Measurements from ENCODE around the gene ATG7. TPM values are rescaled to one million over a fixed set of nuclear protein-coding genes. Genes with fewer than 3 reads are reported as not detected.

Gene ATG7
- polyA plus RNA-seq, 1 donor (not counting 4 experiments of a cell fraction or from before 2014, with no cell fraction given) = 27.9 TPM

DNA sequence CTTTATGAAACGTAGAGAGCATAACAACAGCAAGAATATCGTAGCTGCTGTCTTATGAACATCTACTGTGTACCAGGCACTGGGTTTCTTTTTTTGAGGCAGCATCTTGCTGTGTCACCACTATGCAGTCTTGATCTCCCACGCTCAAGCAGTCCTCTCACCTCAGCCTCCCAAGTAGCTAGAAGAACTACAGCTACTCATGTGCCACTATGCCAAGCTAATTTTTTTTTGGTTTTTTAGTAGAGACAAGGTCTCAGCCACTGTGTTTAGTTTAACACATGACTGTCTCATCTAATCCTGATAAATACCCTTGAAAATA, 241.6 kb downstream of the ATG7 start:
- H3K79me2 ChIP-seq (ENCODE audit: control insufficient read depth, insufficient read depth, low read length) = no peaks in the 10 kb centered on the region
- no peaks in the 10 kb centered on the region for H3K9me1 ChIP-seq (ENCODE audit: control insufficient read depth, extremely low read depth, insufficient read depth, low read length)
- dilution Hi-C loops (cut with MboI; ENCODE audit: extremely low pct_ligation_motif_present, low sequenced_read_pairs) = no loop called here
- peaks cover 14% of the 10 kb centered on the region for H3K4me1 ChIP-seq (ENCODE audit: control insufficient read depth, extremely low read depth, insufficient read depth, low read length)
- no peak overlapping the region for H3K27ac ChIP-seq (ENCODE audit: control insufficient read depth, insufficient read depth, low read length)
- no peak for TF ChIP-seq EZH2 (IDR thresholded peaks at IDR 0.05; ENCODE audit: low read length)
- TF ChIP-seq, protein P1, sequence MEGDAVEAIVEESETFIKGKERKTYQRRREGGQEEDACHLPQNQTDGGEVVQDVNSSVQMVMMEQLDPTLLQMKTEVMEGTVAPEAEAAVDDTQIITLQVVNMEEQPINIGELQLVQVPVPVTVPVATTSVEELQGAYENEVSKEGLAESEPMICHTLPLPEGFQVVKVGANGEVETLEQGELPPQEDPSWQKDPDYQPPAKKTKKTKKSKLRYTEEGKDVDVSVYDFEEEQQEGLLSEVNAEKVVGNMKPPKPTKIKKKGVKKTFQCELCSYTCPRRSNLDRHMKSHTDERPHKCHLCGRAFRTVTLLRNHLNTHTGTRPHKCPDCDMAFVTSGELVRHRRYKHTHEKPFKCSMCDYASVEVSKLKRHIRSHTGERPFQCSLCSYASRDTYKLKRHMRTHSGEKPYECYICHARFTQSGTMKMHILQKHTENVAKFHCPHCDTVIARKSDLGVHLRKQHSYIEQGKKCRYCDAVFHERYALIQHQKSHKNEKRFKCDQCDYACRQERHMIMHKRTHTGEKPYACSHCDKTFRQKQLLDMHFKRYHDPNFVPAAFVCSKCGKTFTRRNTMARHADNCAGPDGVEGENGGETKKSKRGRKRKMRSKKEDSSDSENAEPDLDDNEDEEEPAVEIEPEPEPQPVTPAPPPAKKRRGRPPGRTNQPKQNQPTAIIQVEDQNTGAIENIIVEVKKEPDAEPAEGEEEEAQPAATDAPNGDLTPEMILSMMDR (optimal IDR thresholded peaks at IDR 0.05 in 1 of 3, IDR thresholded peaks at IDR 0.05 in 1 of 3, conservative IDR thresholded peaks at IDR 0.05 in 1 of 3; ENCODE audit: extremely low read depth in 1 of 3, insufficient read depth in 2 of 3, low read length in 3 of 3) = no peak
- H3K4me2 ChIP-seq (ENCODE audit: control insufficient read depth, extremely low read depth, insufficient read depth, low read depth, low read length) = no peak overlapping the region
- no peak overlapping the region for H3K9ac ChIP-seq (ENCODE audit: control insufficient read depth, extremely low read depth, insufficient read depth, low read length)
- DNase-seq (ENCODE audit: low read depth, low spot score) (no peak), FAIRE-seq (no peak)
- H3K27me3 ChIP-seq (ENCODE audit: control insufficient read depth, extremely low read depth, insufficient read depth, low read length) = no peaks in the 10 kb centered on the region
- no peak overlapping the region for H2AFZ ChIP-seq (ENCODE audit: control insufficient read depth, low read length)
- H3K4me3 ChIP-seq (ENCODE audit: control insufficient read depth in 2 of 3, extremely low read depth in 1 of 3, insufficient read depth in 2 of 3, low read depth in 1 of 3, low read length in 3 of 3) = no peak overlapping the region
- H3K36me3 ChIP-seq (ENCODE audit: control insufficient read depth in 2 of 2, extremely low read depth in 1 of 2, insufficient read depth in 2 of 2, low read length in 2 of 2) = no peaks in the 10 kb centered on the region
- H4K20me1 ChIP-seq (ENCODE audit: control insufficient read depth, extremely low read depth, insufficient read depth, low read length) = no peaks in the 10 kb centered on the region
- no peaks in the 10 kb centered on the region for H3K9me3 ChIP-seq (ENCODE audit: control insufficient read depth, low read depth, low read length)

DNA sequence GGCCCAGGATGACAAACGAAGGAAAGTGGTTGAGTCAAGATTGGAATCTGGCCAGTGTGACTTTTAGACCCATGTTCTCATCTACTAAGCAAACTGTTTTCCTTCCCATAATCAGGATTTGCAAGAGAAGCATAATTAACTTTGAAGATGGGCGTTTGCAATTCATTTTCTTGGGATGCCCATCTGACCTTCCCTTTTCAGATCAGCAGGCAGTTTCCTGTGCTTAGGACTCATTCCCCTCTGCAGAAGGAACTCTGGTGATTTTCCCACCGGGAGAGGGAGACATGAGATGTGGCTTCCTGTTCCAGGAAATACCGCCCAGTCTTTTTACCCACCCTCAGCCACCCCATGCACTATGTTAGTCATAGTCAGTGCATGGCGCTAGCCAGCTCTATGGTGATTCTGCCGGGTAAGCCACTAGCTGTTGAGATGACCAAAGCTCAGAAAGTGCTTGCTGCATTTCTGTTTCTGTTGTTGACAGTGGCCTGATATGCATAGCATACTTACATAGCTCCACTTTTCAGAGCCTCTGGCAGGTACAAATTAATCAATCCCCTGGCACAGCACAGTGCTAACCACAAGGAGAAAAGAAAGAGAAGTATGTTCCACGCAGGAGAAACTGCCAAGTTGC, 242.1 kb downstream of the ATG7 start:
- H3K4me2 ChIP-seq (ENCODE audit: control insufficient read depth, extremely low read depth, insufficient read depth, low read depth, low read length) = no peak overlapping the region
- DNase-seq (ENCODE audit: low read depth, low spot score) = no peak
- H3K4me3 ChIP-seq (ENCODE audit: control insufficient read depth in 2 of 3, extremely low read depth in 1 of 3, insufficient read depth in 2 of 3, low read depth in 1 of 3, low read length in 3 of 3) = no peak overlapping the region
- H4K20me1 ChIP-seq (ENCODE audit: control insufficient read depth, extremely low read depth, insufficient read depth, low read length) = no peaks in the 10 kb centered on the region
- no peak overlapping the region for H3K27ac ChIP-seq (ENCODE audit: control insufficient read depth, insufficient read depth, low read length)
- TF ChIP-seq EZH2 (IDR thresholded peaks at IDR 0.05; ENCODE audit: low read length) = no peak
- TF ChIP-seq, protein P1 (optimal IDR thresholded peaks at IDR 0.05 in 1 of 3, IDR thresholded peaks at IDR 0.05 in 1 of 3, conservative IDR thresholded peaks at IDR 0.05 in 1 of 3; ENCODE audit: extremely low read depth in 1 of 3, insufficient read depth in 2 of 3, low read length in 3 of 3) = no peak
- no peaks in the 10 kb centered on the region for H3K27me3 ChIP-seq (ENCODE audit: control insufficient read depth, extremely low read depth, insufficient read depth, low read length)
- H3K79me2 ChIP-seq (ENCODE audit: control insufficient read depth, insufficient read depth, low read length) = no peaks in the 10 kb centered on the region
- H3K4me1 ChIP-seq (ENCODE audit: control insufficient read depth, extremely low read depth, insufficient read depth, low read length) = peaks cover 9% of the 10 kb centered on the region
- dilution Hi-C loops (cut with MboI; ENCODE audit: extremely low pct_ligation_motif_present, low sequenced_read_pairs) = no loop called here
- no peak for FAIRE-seq
- H3K36me3 ChIP-seq (ENCODE audit: control insufficient read depth in 2 of 2, extremely low read depth in 1 of 2, insufficient read depth in 2 of 2, low read length in 2 of 2) = no peaks in the 10 kb centered on the region
- no peaks in the 10 kb centered on the region for H3K9me3 ChIP-seq (ENCODE audit: control insufficient read depth, low read depth, low read length)
- H3K9ac ChIP-seq (ENCODE audit: control insufficient read depth, extremely low read depth, insufficient read depth, low read length) = no peak overlapping the region
- no peak overlapping the region for H2AFZ ChIP-seq (ENCODE audit: control insufficient read depth, low read length)
- H3K9me1 ChIP-seq (ENCODE audit: control insufficient read depth, extremely low read depth, insufficient read depth, low read length) = no peaks in the 10 kb centered on the region

All from keratinocyte (primary cell).